Retinal pigment epithelial cell (primary cell): ENCODE data around the gene THBS3.
"Not testable (repeated sequence)": the region's sequence is repeated elsewhere in the genome, so short reads cannot be mapped to it uniquely, and the experiment has no call there.

Experiments
- DNase-seq: peaks from one replicate; pipeline ENCODE4 v3.0.0-alpha.2; 2010; ENCODE audit warnings: low read depth
- H3K4me3 ChIP-seq: 2 replicates; pipeline ENCODE4 v1.5.1; 2011; ENCODE audit warnings: mild to moderate bottlenecking, low read length, control low read depth, moderate library complexity
- TF ChIP-seq, protein P1 (sequence below): conservative IDR thresholded peaks from 2 replicates; pipeline ENCODE4 v1.5.1; 2011; ENCODE audit warnings: low read depth, low read length, control low read depth, inconsistent platforms

Gene THBS3

DNA sequence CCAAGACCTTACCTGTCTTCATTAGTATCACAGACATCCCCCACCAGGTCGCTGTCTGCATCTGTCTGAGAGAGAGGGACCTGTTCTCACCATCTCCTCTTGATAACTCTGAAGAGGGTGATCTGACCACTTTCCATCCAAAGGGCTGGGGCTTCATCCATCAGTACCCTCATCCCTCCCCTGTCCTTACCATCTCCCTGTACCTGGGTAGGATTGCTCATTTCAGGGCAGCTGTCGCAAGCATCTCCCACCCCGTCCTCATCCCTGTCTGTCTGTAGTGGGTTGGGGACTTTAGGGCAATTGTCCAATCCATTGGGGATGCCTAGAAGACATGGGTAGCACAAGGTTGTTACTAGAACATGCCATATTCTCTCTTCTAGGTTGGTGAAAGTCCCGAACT, 7.9 kb downstream of the THBS3 start:
- H3K4me3 ChIP-seq = no peak overlapping the region
- no peak for DNase-seq
- TF ChIP-seq, protein P1, sequence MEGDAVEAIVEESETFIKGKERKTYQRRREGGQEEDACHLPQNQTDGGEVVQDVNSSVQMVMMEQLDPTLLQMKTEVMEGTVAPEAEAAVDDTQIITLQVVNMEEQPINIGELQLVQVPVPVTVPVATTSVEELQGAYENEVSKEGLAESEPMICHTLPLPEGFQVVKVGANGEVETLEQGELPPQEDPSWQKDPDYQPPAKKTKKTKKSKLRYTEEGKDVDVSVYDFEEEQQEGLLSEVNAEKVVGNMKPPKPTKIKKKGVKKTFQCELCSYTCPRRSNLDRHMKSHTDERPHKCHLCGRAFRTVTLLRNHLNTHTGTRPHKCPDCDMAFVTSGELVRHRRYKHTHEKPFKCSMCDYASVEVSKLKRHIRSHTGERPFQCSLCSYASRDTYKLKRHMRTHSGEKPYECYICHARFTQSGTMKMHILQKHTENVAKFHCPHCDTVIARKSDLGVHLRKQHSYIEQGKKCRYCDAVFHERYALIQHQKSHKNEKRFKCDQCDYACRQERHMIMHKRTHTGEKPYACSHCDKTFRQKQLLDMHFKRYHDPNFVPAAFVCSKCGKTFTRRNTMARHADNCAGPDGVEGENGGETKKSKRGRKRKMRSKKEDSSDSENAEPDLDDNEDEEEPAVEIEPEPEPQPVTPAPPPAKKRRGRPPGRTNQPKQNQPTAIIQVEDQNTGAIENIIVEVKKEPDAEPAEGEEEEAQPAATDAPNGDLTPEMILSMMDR = no peak

DNA sequence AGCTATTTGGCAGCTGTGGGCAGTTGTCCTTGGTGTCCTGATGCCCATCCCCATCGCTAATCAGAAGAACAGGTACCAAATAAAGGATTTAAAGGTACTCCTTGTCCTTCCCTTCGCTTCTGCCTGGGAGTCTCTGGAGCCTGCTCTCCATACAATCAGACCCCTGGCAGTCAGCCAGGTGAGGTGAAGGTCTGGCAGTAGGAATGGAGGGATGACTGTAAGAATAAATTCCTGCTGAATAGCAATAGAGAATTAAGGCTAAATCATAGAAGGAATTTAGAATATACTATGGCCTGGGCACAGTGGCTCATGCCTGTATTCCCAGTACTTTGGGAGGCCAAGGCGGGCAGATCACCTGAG, 9.2 kb downstream of the THBS3 start:
- TF ChIP-seq, protein P1 = no peak
- no peak overlapping the region for H3K4me3 ChIP-seq
- DNase-seq = no peak

DNA sequence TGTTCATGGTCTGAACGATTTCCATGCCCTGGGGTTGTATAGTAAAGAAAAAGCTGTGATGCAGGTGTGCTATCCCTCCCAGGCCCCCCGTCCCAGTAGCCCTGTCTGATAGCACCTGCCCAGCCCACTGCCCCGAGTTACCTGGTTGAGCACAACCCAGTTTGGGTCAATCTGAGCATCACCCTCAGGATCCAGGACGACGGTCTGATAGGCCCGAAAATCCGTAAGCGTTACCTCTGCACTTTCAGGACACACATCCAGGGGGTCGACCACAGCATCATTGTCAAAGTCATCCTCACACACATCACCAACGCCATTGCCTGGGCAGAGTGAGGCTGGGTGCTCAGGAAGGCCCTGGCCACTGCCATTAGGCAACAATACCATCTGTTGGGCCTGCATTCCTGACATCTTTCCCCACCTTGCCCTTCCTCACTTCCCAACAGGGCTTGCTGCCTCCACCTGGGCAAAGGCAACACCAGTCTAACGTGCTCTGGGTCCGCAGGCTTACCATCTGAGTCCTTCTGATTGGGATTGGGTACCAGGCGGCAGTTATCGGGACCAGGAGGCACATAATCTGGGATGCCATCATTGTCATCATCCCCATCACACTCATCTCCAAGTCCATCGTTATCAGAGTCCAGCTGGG, 9.7 kb downstream of the THBS3 start:
- H3K4me3 ChIP-seq = no peak overlapping the region
- TF ChIP-seq, protein P1 = no peak
- no peak for DNase-seq

DNA sequence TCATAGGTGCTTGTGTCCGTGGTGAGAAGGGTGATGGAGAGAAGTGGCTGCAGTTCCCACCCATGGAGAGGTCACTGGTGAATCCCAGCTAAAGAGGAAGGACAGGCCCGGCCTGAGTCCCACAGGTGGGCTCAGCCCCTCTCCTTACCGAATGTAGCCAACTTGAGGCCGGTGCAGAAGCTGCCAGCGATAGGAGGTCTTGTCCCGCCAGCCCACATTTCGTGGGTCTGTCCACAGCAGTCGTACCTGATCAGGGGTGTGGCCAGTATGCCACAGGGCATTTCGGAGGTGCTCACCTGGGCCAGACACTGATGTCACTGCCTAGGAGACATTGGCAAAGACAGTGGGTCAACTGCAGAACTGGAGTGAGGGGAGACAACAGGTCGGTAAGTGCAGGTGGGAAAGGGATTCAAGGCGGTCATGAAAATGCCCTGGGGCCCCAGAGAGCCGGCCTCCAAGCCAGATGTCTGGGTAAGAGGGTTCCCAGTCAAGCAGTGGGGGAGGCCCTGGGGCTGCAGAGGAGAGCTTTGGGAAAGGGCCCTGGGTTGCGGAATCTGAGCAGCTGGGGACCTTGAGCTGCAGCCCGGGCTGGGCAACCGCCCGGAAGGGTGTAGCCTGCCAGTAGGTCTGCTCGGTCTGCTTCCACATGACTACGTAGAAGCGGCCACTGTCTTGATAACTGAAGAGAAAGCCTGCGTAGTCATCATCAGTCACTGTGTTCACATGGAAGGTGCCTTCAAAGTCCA, 10.6 kb downstream of the THBS3 start:
- no peak overlapping the region for H3K4me3 ChIP-seq
- TF ChIP-seq, protein P1 = no peak
- no peak for DNase-seq

DNA sequence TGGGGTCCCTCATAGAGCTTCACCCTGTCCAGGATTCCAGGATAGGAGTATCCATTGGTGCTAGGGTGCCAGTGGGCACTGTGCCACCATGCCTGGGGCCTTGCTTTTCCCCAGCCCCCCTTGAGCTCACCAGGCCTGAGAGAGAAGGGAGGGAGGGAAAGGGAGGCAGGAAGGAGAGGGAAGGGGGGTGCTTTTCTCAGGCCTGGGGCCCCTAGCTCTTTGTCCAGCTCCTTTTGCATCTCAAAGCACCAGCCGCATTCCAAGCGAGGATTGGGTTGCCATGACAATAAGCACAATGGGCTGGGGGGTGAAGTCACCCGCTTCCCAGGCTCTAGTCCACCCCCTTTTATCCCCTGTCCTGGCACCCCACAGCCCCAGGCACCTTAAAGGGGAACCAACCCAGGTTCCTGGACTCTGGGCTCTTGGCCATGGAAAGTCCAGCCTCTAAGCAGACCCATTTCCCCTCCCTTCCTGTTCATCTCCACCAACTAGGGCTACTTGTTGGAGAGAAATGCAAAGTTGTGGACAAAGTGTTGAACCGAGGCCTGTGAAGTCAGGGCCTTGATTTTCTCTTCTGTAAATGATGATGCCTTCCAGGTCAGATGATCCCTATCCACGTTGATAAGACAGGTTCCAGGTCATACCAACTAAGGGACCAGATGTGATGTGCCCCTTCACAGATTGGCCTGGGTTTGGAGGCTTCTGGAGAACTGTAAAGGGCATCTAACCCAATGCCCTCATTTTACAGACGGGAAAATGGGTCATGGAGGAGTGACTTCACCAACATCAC, 11.4 kb downstream of the THBS3 start:
- TF ChIP-seq, protein P1 = no peak
- DNase-seq = peak; percentile 62
- peak overlapping the region; percentile 72 for H3K4me3 ChIP-seq

DNA sequence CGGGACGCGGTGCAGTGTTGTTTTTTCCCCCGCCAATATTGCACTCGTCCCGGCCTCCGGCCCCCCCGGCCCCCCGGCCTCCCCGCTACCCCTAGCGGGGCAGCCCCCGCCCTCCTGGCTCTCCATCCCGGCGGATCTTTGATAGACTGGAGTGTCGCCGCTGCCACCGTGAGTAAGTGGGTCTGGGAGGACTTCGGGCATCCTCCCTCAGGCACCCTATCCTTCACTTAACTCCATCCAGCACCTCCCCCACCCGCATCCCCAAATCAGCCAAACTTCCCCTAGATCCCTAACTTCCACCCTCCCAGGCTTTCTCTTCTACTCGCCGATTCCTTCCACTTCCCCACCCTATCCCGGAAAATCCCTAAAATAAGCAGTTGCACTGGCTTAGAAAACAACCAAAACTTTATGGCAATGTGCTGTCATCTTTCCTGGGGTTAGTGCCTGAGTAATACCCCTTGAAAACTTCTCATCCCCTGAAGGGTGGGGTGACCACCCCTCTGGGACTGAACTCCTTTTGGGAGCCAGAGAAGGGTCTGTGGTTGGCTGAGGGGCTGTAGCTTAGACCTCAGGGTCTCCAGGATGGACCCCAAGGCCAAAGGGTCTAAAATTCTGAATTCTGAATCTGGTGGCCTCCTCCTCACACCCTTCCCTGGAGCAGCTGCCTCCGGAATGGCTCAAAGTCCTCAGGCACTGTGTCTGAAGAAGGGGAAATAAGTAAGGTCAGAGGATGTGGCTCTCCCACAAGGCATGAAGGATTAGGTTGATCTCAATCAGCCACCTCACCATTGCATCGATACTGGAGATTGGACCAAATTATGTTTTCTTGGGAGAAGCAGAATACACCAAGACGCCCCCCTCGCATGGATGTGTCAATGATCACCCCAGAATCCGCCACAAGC, 12.2 kb downstream of the THBS3 start:
- DNase-seq = no peak
- peak overlapping the region; percentile 72 for H3K4me3 ChIP-seq
- TF ChIP-seq, protein P1 = no peak

DNA sequence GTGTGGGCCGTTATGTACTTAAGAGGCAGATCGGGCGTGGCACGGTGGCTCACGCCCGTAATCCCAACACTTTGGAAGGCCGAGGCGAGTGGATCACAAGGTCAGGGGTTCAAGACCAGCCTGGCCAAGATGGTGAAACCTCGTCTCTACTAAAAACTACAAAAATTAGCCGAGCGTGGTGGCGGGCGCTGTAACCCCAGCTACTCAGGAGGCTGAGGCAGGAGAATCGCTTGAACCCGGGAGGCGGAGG, 13.8 kb downstream of the THBS3 start:
- DNase-seq = not testable (repeated sequence)

More for the DNA sequence above, 13.8 kb downstream of the THBS3 start:
- peak overlapping the region; percentile 72 for H3K4me3 ChIP-seq
